ENCODE measurements around the gene CEP131.

CEP131 gene

DNA sequence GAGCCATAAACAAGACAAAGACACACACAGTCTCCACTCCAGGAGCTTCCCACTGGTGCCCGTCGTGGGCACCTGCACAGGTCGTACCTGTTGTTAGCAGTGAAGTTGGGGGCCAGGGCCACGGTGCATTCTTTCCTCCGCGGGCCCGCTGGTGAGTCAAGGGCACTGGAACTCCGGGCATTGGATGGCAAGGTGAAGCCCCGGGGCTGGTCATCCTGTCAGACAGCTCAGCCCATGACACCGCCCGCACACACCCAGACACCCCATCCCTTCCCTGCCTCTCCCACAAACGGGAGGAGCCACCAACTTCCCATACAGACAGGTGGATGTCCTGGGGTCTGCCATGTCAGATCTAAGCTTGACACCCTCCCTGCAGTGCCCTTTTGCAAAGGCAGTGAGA lies 16.1 kb downstream of the CEP131 start:
- H3K27ac ChIP-seq (ENCODE audit: low read length) = no peak overlapping the region
- H3K4me1 ChIP-seq (ENCODE audit: control insufficient read depth in 1 of 2, insufficient read depth in 2 of 2, low read length in 2 of 2) = no peaks in the 10 kb centered on the region
- H3K36me3 ChIP-seq (ENCODE audit: control insufficient read depth in 1 of 2, insufficient read depth in 2 of 2, low read length in 2 of 2) = peaks cover 0 to 19% of the 10 kb centered on the region in 2 donors
- no peaks in the 10 kb centered on the region for H3K27me3 ChIP-seq (ENCODE audit: low read depth, low read length)
- H3K4me3 ChIP-seq (ENCODE audit: low read depth in 1 of 2, low read length in 2 of 2) = no peak overlapping the region
- no peaks in the 10 kb centered on the region for H3K9me3 ChIP-seq (ENCODE audit: control insufficient read depth in 1 of 2, low read length in 2 of 2)

DNA sequence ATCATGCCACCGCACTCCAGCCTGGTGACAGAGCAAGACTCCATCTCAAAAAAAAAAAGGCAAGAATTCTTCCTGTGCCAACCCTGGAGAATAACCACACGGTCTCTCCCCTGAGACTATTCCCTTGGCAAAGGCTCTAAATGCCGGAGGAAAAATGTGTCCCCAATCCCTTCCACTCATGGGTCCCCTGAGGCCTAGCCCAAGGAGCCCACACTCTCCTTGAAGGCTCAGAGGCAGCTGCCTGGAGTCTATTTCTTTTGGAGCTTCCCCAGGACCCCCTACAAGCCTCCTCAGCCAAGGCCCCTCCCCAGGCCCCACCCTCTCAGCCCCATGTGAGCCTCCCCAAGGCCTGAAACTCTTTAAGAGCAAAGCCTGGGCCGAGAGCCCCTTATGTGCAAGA lies 16.6 kb downstream of the CEP131 start:
- no peak overlapping the region for H3K27ac ChIP-seq (ENCODE audit: low read length)

DNA sequence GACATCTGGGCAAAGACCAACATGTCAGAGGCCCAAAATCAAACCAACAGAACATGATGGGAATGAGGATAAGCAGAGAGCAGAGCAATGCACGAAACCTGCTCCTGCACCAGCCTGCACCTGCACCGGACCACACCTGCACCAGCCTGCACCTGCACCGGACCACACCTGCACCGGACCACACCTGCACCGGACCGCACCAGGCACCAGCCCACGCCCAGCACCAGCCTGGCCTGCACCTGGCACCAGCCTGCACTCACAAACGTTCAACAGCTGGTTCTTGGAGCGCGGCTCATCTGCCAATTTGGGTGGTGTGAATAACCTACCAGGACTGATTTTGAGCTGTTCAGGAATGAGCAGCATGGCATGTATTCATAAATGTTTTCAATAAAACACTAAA lies 18.2 kb downstream of the CEP131 start:
- peaks cover 0 to 20% of the 10 kb centered on the region in 2 donors for H3K36me3 ChIP-seq (ENCODE audit: control insufficient read depth in 1 of 2, insufficient read depth in 2 of 2, low read length in 2 of 2)
- no peak overlapping the region for H3K27ac ChIP-seq (ENCODE audit: low read length)
- H3K27me3 ChIP-seq (ENCODE audit: low read depth, low read length) = no peaks in the 10 kb centered on the region
- no peaks in the 10 kb centered on the region for H3K9me3 ChIP-seq (ENCODE audit: control insufficient read depth in 1 of 2, low read length in 2 of 2)
- H3K4me3 ChIP-seq (ENCODE audit: low read depth in 1 of 2, low read length in 2 of 2) = no peak overlapping the region
- H3K4me1 ChIP-seq (ENCODE audit: control insufficient read depth in 1 of 2, insufficient read depth in 2 of 2, low read length in 2 of 2) = no peaks in the 10 kb centered on the region

More for the DNA sequence above, 16.6 kb downstream of the CEP131 start:
- Histone ChIP-seq H3K27me3 (ENCODE audit: low read depth, low read length) (no peaks in the 10 kb centered on the region), H3K4me3 (ENCODE audit: low read depth in 1 of 2, low read length in 2 of 2) (no peak overlapping the region), H3K36me3 (ENCODE audit: control insufficient read depth in 1 of 2, insufficient read depth in 2 of 2, low read length in 2 of 2) (peaks cover 0 to 19% of the 10 kb centered on the region in 2 donors), H3K4me1 (ENCODE audit: control insufficient read depth in 1 of 2, insufficient read depth in 2 of 2, low read length in 2 of 2) (no peaks in the 10 kb centered on the region), H3K9me3 (ENCODE audit: control insufficient read depth in 1 of 2, low read length in 2 of 2) (no peaks in the 10 kb centered on the region)

DNA sequence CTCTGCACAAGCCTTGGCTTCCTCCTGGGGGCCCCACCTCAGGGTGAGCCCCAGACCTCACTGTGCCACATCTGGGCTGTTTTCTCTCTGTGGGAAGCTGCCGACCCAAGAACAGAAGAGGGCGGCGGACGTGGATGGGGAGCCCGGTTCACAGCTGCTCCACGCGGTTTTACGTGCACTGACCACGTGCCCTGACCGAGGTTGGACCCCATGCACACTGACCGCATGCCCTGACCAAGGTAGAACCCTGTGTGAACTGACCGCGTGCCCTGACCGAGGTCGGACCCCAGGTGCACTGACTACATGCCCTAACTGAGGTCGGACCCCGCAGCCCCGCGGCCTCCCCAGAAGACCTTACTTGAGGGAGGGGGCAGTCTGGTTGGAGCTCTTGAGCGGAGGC lies 19.6 kb downstream of the CEP131 start:
- H3K27me3 ChIP-seq (ENCODE audit: low read depth, low read length) = no peaks in the 10 kb centered on the region
- H3K4me3 ChIP-seq (ENCODE audit: low read depth in 1 of 2, low read length in 2 of 2) = no peak overlapping the region
- H3K36me3 ChIP-seq (ENCODE audit: control insufficient read depth in 1 of 2, insufficient read depth in 2 of 2, low read length in 2 of 2) = peaks cover 0 to 20% of the 10 kb centered on the region in 2 donors
- no peaks in the 10 kb centered on the region for H3K4me1 ChIP-seq (ENCODE audit: control insufficient read depth in 1 of 2, insufficient read depth in 2 of 2, low read length in 2 of 2)
- H3K27ac ChIP-seq (ENCODE audit: low read length) = no peak overlapping the region
- H3K9me3 ChIP-seq (ENCODE audit: control insufficient read depth in 1 of 2, low read length in 2 of 2) = no peaks in the 10 kb centered on the region

DNA sequence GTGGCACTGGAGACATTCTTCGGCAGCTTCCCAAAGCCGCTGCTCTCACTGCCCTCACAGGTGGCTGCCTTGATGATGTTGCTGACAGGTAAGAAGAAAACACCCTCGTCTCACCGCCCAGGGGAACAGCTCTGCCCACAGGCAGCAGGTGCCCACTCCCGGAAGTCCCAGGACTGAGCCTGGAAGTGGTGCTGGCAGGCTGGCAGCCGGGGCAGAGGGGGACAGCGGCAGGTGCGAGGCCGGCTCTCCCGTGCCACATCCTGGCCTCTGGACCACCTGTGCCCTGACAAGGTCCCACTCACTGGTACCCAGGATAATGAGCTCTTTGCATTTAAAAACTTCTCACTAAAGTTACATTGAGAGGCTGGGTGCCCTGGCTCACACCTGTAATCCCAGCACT lies 20.4 kb downstream of the CEP131 start:
- Histone ChIP-seq H3K4me3 (ENCODE audit: low read depth in 1 of 2, low read length in 2 of 2) (no peak overlapping the region), H3K4me1 (ENCODE audit: control insufficient read depth in 1 of 2, insufficient read depth in 2 of 2, low read length in 2 of 2) (no peaks in the 10 kb centered on the region), H3K27ac (ENCODE audit: low read length) (no peak overlapping the region), H3K27me3 (ENCODE audit: low read depth, low read length) (no peaks in the 10 kb centered on the region), H3K9me3 (ENCODE audit: control insufficient read depth in 1 of 2, low read length in 2 of 2) (no peaks in the 10 kb centered on the region), H3K36me3 (ENCODE audit: control insufficient read depth in 1 of 2, insufficient read depth in 2 of 2, low read length in 2 of 2) (peaks cover 0 to 27% of the 10 kb centered on the region in 2 donors)

DNA sequence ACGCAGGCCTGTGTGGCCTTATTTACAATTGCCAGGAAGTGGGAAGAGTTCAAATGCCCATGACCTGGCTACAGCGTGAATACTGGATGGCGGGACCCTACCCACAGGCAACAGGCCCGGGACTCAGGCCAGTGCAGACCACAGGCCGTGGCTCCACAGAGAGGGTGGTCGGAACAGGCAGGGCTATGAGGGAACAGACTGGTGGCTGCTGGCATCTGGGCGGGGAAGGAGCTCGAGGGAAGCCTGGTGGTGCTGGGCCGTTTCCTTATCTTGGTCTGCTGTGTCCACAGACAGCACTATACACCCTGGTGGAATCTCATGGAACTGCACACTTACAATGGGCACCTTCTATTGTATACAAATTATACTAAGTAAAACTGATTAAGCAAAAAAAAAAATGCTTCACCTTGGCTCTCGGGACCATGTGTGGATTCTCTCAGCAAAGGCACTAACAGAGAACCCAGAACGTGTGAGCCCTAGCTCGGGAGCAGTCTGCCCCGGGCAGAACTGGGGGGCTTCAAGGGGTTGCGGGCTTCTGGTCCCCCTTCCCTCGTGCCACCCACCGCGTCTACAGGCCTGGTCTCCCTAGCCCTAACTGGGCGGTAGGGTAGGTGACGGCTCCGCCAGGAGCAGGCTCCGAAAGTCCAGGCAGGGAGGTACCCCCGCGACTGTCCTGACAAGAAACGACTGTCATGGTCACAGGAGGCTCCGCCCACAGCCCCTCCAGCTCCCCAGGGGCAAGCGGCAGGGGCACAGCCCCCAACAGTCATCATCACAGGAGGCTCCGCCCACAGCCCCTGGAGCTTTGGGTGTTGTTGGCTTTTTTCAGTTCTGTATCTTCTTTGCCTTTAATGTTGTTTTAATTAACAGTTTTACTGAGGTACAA lies 21.8 kb downstream of the CEP131 start:
- no peaks in the 10 kb centered on the region for H3K9me3 ChIP-seq (ENCODE audit: control insufficient read depth in 1 of 2, low read length in 2 of 2)
- H3K27ac ChIP-seq (ENCODE audit: low read length) = no peak overlapping the region
- no peaks in the 10 kb centered on the region for H3K27me3 ChIP-seq (ENCODE audit: low read depth, low read length)
- no peaks in the 10 kb centered on the region for H3K4me1 ChIP-seq (ENCODE audit: control insufficient read depth in 1 of 2, insufficient read depth in 2 of 2, low read length in 2 of 2)
- no peak overlapping the region for H3K4me3 ChIP-seq (ENCODE audit: low read depth in 1 of 2, low read length in 2 of 2)
- H3K36me3 ChIP-seq (ENCODE audit: control insufficient read depth in 1 of 2, insufficient read depth in 2 of 2, low read length in 2 of 2) = peaks cover 0 to 25% of the 10 kb centered on the region in 2 donors

DNA sequence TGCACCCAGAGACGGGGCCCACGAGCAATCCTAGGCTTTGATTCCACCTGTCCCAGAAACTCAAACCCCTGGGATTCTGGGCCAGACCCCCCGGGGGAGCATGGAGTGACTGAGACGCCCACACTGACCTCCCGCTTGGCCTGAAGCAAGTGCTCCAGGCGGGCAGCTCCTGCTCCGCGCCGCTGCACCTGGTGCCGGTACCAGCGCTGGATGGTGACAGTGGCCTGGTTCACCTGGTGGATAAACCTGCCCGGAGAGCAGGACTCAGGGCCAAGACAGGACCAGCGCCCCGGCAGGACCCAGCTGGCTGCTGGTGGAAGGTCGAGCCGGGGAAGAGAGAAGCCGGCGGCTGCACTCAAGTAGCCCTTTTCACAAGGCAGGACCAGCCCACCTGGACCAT lies 22.6 kb downstream of the CEP131 start:
- Histone ChIP-seq H3K36me3 (ENCODE audit: control insufficient read depth in 1 of 2, insufficient read depth in 2 of 2, low read length in 2 of 2) (peaks cover 0 to 25% of the 10 kb centered on the region in 2 donors), H3K9me3 (ENCODE audit: control insufficient read depth in 1 of 2, low read length in 2 of 2) (no peaks in the 10 kb centered on the region), H3K4me3 (ENCODE audit: low read depth in 1 of 2, low read length in 2 of 2) (no peak overlapping the region), H3K4me1 (ENCODE audit: control insufficient read depth in 1 of 2, insufficient read depth in 2 of 2, low read length in 2 of 2) (no peaks in the 10 kb centered on the region), H3K27me3 (ENCODE audit: low read depth, low read length) (no peaks in the 10 kb centered on the region), H3K27ac (ENCODE audit: low read length) (no peak overlapping the region)

DNA sequence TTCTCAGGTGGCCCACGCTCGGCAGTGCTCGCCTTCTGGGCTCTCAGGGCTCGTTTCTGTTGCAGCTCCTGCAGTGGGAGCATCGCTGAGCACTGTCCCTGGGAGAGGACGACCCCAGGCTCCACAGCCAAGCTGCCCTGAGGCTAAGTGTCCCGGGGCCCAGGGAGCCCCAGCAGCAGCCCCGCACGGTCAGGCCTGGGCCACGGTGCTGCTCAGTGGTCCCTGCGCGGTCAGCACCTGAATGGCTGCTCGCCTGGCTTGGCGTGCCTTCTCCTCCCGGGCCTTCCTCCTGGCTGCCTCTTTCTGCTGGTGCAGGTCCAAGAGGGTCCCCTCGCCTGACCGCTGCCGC lies 23.3 kb downstream of the CEP131 start:
- Histone ChIP-seq H3K4me1 (ENCODE audit: control insufficient read depth in 1 of 2, insufficient read depth in 2 of 2, low read length in 2 of 2) (no peaks in the 10 kb centered on the region), H3K27me3 (ENCODE audit: low read depth, low read length) (no peaks in the 10 kb centered on the region), H3K4me3 (ENCODE audit: low read depth in 1 of 2, low read length in 2 of 2) (no peak overlapping the region), H3K9me3 (ENCODE audit: control insufficient read depth in 1 of 2, low read length in 2 of 2) (no peaks in the 10 kb centered on the region), H3K27ac (ENCODE audit: low read length) (no peak overlapping the region), H3K36me3 (ENCODE audit: control insufficient read depth in 1 of 2, insufficient read depth in 2 of 2, low read length in 2 of 2) (peaks cover 0 to 25% of the 10 kb centered on the region in 2 donors)

DNA sequence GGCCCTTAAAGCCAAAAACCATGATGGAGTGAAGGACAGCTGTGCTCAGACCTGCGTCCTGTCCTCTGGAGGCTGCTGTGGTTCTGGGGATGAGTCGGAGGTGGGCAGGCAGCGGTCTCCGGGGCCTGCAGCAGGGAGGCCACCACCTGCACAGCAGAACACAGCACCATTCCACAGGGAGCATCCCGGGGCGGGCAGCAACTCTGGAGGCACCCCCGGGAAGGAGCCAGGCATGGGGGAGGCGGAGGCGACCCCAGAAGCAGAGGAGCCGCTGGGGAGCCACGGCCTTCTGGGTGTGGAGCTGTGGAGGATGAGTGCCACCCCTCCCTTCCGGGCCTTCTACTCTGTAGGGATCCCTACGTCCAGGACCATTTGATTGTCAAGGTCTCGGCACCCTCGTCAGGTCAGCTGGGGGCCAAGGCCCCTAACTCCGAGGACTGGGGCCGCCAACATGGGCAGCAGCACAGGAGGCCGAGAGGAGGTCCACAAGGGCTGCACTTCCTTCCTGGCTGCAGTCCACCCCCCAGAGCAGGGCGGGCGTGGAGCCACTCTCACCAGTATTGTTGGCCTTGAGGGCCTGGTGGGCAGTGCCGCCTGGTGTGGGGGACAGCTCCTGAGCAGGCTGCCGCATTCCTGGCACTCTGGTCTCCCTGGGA lies 23.8 kb downstream of the CEP131 start:
- no peaks in the 10 kb centered on the region for H3K9me3 ChIP-seq (ENCODE audit: control insufficient read depth in 1 of 2, low read length in 2 of 2)
- peaks cover 0 to 25% of the 10 kb centered on the region in 2 donors for H3K36me3 ChIP-seq (ENCODE audit: control insufficient read depth in 1 of 2, insufficient read depth in 2 of 2, low read length in 2 of 2)
- H3K27ac ChIP-seq (ENCODE audit: low read length) = no peak overlapping the region
- H3K4me3 ChIP-seq (ENCODE audit: low read depth in 1 of 2, low read length in 2 of 2) = no peak overlapping the region
- H3K27me3 ChIP-seq (ENCODE audit: low read depth, low read length) = no peaks in the 10 kb centered on the region
- H3K4me1 ChIP-seq (ENCODE audit: control insufficient read depth in 1 of 2, insufficient read depth in 2 of 2, low read length in 2 of 2) = no peaks in the 10 kb centered on the region

DNA sequence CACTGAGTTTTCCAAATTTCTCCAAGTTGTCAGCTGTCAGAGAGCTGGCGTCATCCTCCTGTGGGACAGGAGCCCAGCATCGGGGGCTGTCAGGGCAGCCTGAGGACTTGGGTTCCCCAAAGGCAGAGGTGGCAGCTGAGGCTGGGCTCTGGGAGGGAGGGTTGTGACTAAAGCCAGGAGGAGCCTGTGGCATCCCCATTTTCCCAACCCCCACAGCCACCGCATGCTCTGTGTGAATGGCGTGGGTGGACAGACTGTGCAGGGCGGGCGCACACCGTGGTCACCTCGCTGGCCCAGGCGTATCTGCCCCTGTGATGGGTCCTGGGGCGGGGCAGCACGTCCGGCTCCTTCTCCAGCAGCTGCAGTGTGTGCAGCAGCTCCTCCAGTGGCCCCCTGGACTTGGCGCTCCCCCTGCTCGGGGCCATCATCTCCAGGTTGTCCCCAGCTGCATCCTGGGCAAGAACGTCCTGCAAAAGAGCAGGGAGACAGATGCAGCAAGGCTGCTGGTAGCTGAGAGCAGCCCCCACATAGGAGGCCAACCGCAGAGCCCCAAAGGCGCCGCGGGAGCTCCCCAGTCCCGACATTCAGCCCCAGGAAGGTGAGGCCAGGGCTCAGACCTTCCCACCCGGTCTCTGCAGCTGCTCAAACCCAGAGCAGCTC lies 24.8 kb downstream of the CEP131 start:
- H3K27me3 ChIP-seq (ENCODE audit: low read depth, low read length) = no peaks in the 10 kb centered on the region
- H3K36me3 ChIP-seq (ENCODE audit: control insufficient read depth in 1 of 2, insufficient read depth in 2 of 2, low read length in 2 of 2) = peaks cover 0 to 21% of the 10 kb centered on the region in 2 donors
- H3K4me1 ChIP-seq (ENCODE audit: control insufficient read depth in 1 of 2, insufficient read depth in 2 of 2, low read length in 2 of 2) = peaks cover 0 to 3% of the 10 kb centered on the region in 2 donors
- no peak overlapping the region for H3K4me3 ChIP-seq (ENCODE audit: low read depth in 1 of 2, low read length in 2 of 2)
- no peak overlapping the region for H3K27ac ChIP-seq (ENCODE audit: low read length)
- no peaks in the 10 kb centered on the region for H3K9me3 ChIP-seq (ENCODE audit: control insufficient read depth in 1 of 2, low read length in 2 of 2)

DNA sequence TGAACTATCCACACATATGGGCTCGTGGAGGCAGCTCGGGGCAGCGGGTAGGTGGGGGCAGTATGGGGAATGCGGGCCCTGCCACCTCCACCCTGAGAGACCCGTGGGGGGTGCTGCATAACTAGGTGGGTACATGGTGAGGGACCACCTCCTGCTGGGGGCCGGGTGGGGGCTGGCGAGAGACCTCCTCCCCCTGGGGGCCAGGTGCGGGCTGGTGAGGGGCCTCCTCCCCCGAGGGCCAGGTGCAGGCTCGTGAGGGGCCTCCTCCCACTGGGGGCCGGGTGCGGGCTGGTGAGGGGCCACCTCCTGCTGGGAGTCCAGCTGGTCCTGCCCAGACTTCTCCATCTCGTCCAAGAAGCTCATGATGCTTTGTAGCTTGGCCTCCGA lies 25.4 kb downstream of the CEP131 start:
- H3K36me3 ChIP-seq (ENCODE audit: control insufficient read depth in 1 of 2, insufficient read depth in 2 of 2, low read length in 2 of 2) = peaks cover 0 to 19% of the 10 kb centered on the region in 2 donors
- H3K4me3 ChIP-seq (ENCODE audit: low read depth in 1 of 2, low read length in 2 of 2) = no peak overlapping the region
- no peaks in the 10 kb centered on the region for H3K27me3 ChIP-seq (ENCODE audit: low read depth, low read length)
- H3K9me3 ChIP-seq (ENCODE audit: control insufficient read depth in 1 of 2, low read length in 2 of 2) = no peaks in the 10 kb centered on the region
- H3K27ac ChIP-seq (ENCODE audit: low read length) = no peak overlapping the region
- peaks cover 0 to 3% of the 10 kb centered on the region in 2 donors for H3K4me1 ChIP-seq (ENCODE audit: control insufficient read depth in 1 of 2, insufficient read depth in 2 of 2, low read length in 2 of 2)

Data from muscle layer of duodenum (tissue), 2 donors.